ENCODE data around the gene CORIN.

DNA sequence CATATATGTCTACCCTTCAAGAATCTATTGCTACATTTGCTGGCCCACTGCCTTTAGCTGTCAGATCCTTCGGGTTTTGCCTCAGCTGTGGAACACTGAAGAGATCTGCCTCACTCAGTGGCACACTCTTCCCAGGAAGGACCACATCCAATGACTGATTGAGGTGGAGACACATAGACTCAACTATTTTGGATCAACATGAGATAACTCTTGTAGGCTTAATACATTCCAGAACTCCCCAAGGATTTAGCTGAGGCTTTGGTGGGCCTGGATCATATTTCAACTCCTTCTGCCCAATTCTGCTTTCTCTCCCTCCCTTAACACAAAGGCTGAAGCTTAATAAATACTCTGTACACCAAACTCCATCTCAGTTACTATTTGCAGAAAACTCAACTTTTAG, 100.5 kb downstream of the CORIN start:
- TF ChIP-seq, protein P1, sequence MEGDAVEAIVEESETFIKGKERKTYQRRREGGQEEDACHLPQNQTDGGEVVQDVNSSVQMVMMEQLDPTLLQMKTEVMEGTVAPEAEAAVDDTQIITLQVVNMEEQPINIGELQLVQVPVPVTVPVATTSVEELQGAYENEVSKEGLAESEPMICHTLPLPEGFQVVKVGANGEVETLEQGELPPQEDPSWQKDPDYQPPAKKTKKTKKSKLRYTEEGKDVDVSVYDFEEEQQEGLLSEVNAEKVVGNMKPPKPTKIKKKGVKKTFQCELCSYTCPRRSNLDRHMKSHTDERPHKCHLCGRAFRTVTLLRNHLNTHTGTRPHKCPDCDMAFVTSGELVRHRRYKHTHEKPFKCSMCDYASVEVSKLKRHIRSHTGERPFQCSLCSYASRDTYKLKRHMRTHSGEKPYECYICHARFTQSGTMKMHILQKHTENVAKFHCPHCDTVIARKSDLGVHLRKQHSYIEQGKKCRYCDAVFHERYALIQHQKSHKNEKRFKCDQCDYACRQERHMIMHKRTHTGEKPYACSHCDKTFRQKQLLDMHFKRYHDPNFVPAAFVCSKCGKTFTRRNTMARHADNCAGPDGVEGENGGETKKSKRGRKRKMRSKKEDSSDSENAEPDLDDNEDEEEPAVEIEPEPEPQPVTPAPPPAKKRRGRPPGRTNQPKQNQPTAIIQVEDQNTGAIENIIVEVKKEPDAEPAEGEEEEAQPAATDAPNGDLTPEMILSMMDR (IDR thresholded peaks at IDR 0.05; ENCODE audit: low read depth, low read length, poor library complexity, severe bottlenecking): no peak
- TF ChIP-seq EZH2phosphoT487 (IDR thresholded peaks at IDR 0.05; ENCODE audit: borderline replicate concordance, low read length): no peak
